BLaER1 (cell line): ENCODE data around the gene UQCRC2.
"Not testable (repeated sequence)": the region's sequence is repeated elsewhere in the genome, so short reads cannot be mapped to it uniquely, and the experiment has no call there.

ENCODE experiments used
- H3K27ac ChIP-seq: shearing (Covaris generic); formaldehyde crosslinking; 2 replicates; pipeline ENCODE4 v1.8.1; 2022
- H3K27me3 ChIP-seq: shearing (Covaris generic); formaldehyde crosslinking; 2 replicates; pipeline ENCODE4 v1.8.1; 2022
- H3K36me3 ChIP-seq: shearing (Covaris generic); formaldehyde crosslinking; 2 replicates; pipeline ENCODE4 v1.8.1; 2022
- H3K4me1 ChIP-seq: shearing (Covaris generic); formaldehyde crosslinking; 2 replicates; pipeline ENCODE4 v1.8.1; 2022
- H3K4me2 ChIP-seq: shearing (Covaris generic); formaldehyde crosslinking; 2 replicates; pipeline ENCODE4 v1.8.1; 2022
- H3K4me3 ChIP-seq: shearing (Covaris generic); formaldehyde crosslinking; 2 replicates; pipeline ENCODE4 v1.8.1; 2022
- H3K9ac ChIP-seq: shearing (Covaris generic); formaldehyde crosslinking; 2 replicates; pipeline ENCODE4 v1.8.1; 2022
- H3K9me3 ChIP-seq: shearing (Covaris generic); formaldehyde crosslinking; 2 replicates; pipeline ENCODE4 v1.8.1; 2022
- H4K20me1 ChIP-seq: shearing (Covaris generic); formaldehyde crosslinking; 2 replicates; pipeline ENCODE4 v1.8.1; 2022
- Cebpa-rat ChIP-seq: shearing (Covaris generic); IDR thresholded peaks from 2 replicates; pipeline ENCODE4 v1.8.1; 2022

UQCRC2 gene

GRCh38 chr16:21994856-21995465 is 41.8 kb downstream of the UQCRC2 start:
- H3K36me3 ChIP-seq: no peaks in the 10 kb centered on the region
- H3K27me3 ChIP-seq: no peaks in the 10 kb centered on the region
- H4K20me1 ChIP-seq: no peaks in the 10 kb centered on the region
- no peak overlapping the region for H3K9ac ChIP-seq
- peak overlapping the region; percentile 7; the same call in 1 of the 2 replicates for H3K4me2 ChIP-seq
- H3K4me1 ChIP-seq: peaks cover 14% of the 10 kb centered on the region
- H3K27ac ChIP-seq: no peak overlapping the region
- no peak overlapping the region for H3K4me3 ChIP-seq
- H3K9me3 ChIP-seq: 0 out of 2 replicates have a peak, but pooled peaks cover 6% of the 10 kb centered on the region
- no peak for TF ChIP-seq Cebpa-rat

GRCh38 chr16:21996923-21997696 is 43.9 kb downstream of the UQCRC2 start:
- H3K4me3 ChIP-seq: no peak overlapping the region
- H3K4me1 ChIP-seq: peaks cover 14% of the 10 kb centered on the region
- no peaks in the 10 kb centered on the region for H3K36me3 ChIP-seq
- no peaks in the 10 kb centered on the region for H3K27me3 ChIP-seq
- 0 out of 2 replicates have a peak, but pooled peaks cover 6% of the 10 kb centered on the region for H3K9me3 ChIP-seq
- H3K9ac ChIP-seq: no peak overlapping the region
- no peaks in the 10 kb centered on the region for H4K20me1 ChIP-seq
- TF ChIP-seq Cebpa-rat: no peak
- H3K27ac ChIP-seq: no peak overlapping the region
- H3K4me2 ChIP-seq: no peak overlapping the region

GRCh38 chr16:21997697-21998480 is 44.7 kb downstream of the UQCRC2 start:
- H3K9me3 ChIP-seq: 0 out of 2 replicates have a peak, but pooled peaks cover 6% of the 10 kb centered on the region
- no peak overlapping the region for H3K4me3 ChIP-seq
- H3K4me2 ChIP-seq: no peak overlapping the region
- no peak overlapping the region for H3K27ac ChIP-seq
- H3K4me1 ChIP-seq: peaks cover 14% of the 10 kb centered on the region
- no peak for TF ChIP-seq Cebpa-rat
- H3K9ac ChIP-seq: no peak overlapping the region
- H4K20me1 ChIP-seq: no peaks in the 10 kb centered on the region
- H3K27me3 ChIP-seq: no peaks in the 10 kb centered on the region
- H3K36me3 ChIP-seq: no peaks in the 10 kb centered on the region

- Histone ChIP-seq H3K9ac (no peak overlapping the region), H3K4me2 (no peak overlapping the region), H3K9me3 (no peaks in the 10 kb centered on the region), H4K20me1 (no peaks in the 10 kb centered on the region), H3K27me3 (no peaks in the 10 kb centered on the region), H3K4me1 (peaks cover 8% of the 10 kb centered on the region; the same call in 1 of the 2 replicates), H3K27ac (no peak overlapping the region), H3K36me3 (no peaks in the 10 kb centered on the region), H3K4me3 (no peak overlapping the region)
- TF ChIP-seq Cebpa-rat: no peak
Observed at GRCh38 chr16:22001591-22001990, 48.4 kb downstream of the UQCRC2 start.

- not testable (repeated sequence) for H4K20me1 ChIP-seq, H3K27ac ChIP-seq, H3K4me2 ChIP-seq, H3K9me3 ChIP-seq, H3K36me3 ChIP-seq, H3K4me3 ChIP-seq, H3K27me3 ChIP-seq, H3K9ac ChIP-seq
- H3K4me1 ChIP-seq: peaks cover 12% of the 10 kb centered on the region
Observed at GRCh38 chr16:22002047-22002446, 48.9 kb downstream of the UQCRC2 start.

GRCh38 chr16:22003195-22003594 is 50.0 kb downstream of the UQCRC2 start:
- no peaks in the 10 kb centered on the region for H3K27me3 ChIP-seq
- no peak for TF ChIP-seq Cebpa-rat
- no peaks in the 10 kb centered on the region for H3K36me3 ChIP-seq
- no peak overlapping the region for H3K27ac ChIP-seq
- peaks cover 8% of the 10 kb centered on the region for H3K4me1 ChIP-seq
- H3K4me3 ChIP-seq: no peak overlapping the region
- no peak overlapping the region for H3K4me2 ChIP-seq
- no peaks in the 10 kb centered on the region for H4K20me1 ChIP-seq
- no peak overlapping the region for H3K9ac ChIP-seq
- H3K9me3 ChIP-seq: no peaks in the 10 kb centered on the region

- H3K9ac ChIP-seq: no peak overlapping the region
- no peak overlapping the region for H3K4me3 ChIP-seq
- no peaks in the 10 kb centered on the region for H3K27me3 ChIP-seq
- peaks cover 10% of the 10 kb centered on the region for H4K20me1 ChIP-seq
- peaks cover 15% of the 10 kb centered on the region for H3K4me1 ChIP-seq
- no peak overlapping the region for H3K4me2 ChIP-seq
- TF ChIP-seq Cebpa-rat: no peak
- H3K9me3 ChIP-seq: no peaks in the 10 kb centered on the region
- no peaks in the 10 kb centered on the region for H3K36me3 ChIP-seq
- no peak overlapping the region for H3K27ac ChIP-seq
Observed at GRCh38 chr16:22004341-22004740, 51.2 kb downstream of the UQCRC2 start.

GRCh38 chr16:22005746-22006145 is 52.6 kb downstream of the UQCRC2 start:
- no peaks in the 10 kb centered on the region for H3K27me3 ChIP-seq
- H3K4me3 ChIP-seq: no peak overlapping the region
- peaks cover 21% of the 10 kb centered on the region for H3K4me1 ChIP-seq
- no peak overlapping the region for H3K9ac ChIP-seq
- no peaks in the 10 kb centered on the region for H3K9me3 ChIP-seq
- H4K20me1 ChIP-seq: peaks cover 24% of the 10 kb centered on the region
- no peaks in the 10 kb centered on the region for H3K36me3 ChIP-seq
- TF ChIP-seq Cebpa-rat: no peak
- no peak overlapping the region for H3K27ac ChIP-seq
- no peak overlapping the region for H3K4me2 ChIP-seq

GRCh38 chr16:22006636-22007035 is 53.5 kb downstream of the UQCRC2 start:
- H3K9me3 ChIP-seq: no peaks in the 10 kb centered on the region
- H3K4me2 ChIP-seq: peak overlapping the region; percentile 93; the same call in 1 of the 2 replicates
- H3K4me3 ChIP-seq: no peak overlapping the region
- peaks cover 32% of the 10 kb centered on the region for H4K20me1 ChIP-seq
- H3K36me3 ChIP-seq: no peaks in the 10 kb centered on the region
- H3K4me1 ChIP-seq: peaks cover 21% of the 10 kb centered on the region
- no peak overlapping the region for H3K27ac ChIP-seq
- H3K9ac ChIP-seq: no peak overlapping the region
- no peaks in the 10 kb centered on the region for H3K27me3 ChIP-seq
- TF ChIP-seq Cebpa-rat: no peak

- Histone ChIP-seq H3K4me1 (peaks cover 21% of the 10 kb centered on the region), H3K9ac (peak overlapping the region; percentile 86), H3K9me3 (no peaks in the 10 kb centered on the region), H3K36me3 (no peaks in the 10 kb centered on the region), H3K27me3 (no peaks in the 10 kb centered on the region), H4K20me1 (peaks cover 37% of the 10 kb centered on the region), H3K4me3 (peak overlapping the region; percentile 86), H3K27ac (no peak overlapping the region), H3K4me2 (peak overlapping the region; percentile 93)
- TF ChIP-seq Cebpa-rat: no peak
Observed at GRCh38 chr16:22007159-22007508, 54.0 kb downstream of the UQCRC2 start.
